GM03348 (cell line): ENCODE results near the gene TRPC4.

Experiments used
- DNase-seq: peaks from one replicate; pipeline ENCODE4 v3.0.0; 2012; ENCODE audit warnings: low spot score

TRPC4 gene

DNA sequence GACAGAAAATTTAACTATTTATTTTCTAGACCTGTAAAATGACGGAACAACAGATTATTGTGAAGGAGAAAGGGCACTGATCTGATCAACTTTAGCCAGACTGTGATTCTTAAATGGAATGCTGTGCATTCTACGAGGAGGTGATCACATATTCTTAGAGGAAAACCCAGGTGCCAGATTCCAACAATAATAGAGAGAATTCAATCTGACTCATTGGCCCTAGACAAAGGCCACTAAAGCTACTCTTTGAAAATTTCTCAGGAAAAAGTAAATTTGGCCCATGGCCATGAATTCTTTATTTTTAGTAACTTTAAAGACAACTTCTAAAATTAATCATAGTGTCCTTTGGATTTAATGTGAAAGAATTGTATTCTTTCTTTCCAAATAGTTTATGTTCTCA lies 212.4 kb downstream of the TRPC4 start:
- DNase-seq: peak; percentile 18

DNA sequence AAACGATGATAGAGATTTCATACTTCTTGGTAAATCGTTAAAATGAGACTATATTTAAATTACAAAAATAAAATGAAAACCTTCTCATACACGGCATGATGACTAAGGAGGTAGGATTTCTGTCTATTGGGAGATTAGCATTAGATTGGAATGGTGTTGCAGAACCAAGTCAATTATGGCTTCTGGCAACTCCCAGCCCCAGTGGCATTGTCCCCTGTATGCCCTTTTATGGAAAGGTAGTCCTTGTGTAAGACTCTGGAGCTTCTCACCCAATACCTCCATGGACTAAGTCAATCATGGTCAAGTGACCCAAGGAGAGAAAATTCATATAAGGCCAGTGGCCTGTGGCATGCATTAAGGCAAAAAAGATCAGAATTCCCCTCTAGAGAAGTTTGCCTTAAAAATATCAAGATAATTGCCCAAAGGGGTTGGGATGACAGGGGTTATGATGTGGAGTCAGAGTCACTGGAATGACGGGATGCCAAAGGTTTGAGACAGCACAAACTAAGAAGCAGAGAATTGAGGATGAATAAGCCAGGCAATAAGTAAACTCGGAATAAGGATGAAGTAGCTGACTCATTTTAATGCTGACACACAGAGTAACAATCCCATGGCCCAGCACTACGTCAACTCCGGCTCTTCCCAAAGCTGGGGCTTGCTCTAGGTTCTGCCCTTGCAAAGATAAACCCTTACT lies 213.2 kb downstream of the TRPC4 start:
- DNase-seq: peak; percentile 66

DNA sequence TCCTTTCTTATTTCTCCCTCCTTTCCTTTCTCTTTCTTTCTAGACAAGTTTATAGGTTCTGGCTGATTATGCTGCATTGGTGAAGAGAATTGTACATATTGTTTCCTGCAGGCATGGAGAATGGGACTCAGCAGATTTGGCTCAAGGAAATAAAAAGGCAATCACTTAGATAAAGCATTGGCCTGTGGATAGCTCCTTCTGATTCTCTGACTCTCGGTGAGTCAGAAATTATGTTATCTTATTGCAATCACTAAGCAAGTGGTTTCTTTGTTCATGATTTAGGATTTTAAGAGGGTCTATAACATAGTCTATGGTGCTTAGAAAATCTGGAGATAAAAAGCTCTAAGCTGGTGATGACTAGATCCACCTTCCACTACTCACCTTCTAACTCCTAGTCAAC lies 217.0 kb downstream of the TRPC4 start:
- DNase-seq: no peak

DNA sequence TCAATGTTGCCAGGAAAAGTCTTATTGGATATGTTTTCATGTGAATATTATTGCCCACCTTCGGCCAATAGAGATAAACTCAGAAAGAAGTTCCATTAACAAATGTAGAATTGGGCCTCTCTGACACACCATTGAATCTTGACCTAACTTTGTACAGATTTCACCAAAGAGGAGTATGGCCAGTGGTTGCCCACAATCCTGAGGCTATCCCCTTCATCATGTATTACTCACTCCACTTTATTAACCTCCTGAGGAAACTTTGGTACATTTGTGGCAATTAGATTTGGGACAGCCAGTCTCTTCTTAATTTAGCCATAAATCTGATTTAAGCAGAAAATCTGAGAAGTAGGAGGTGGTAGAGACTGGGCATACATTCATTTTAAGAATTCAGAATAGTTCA lies 217.7 kb downstream of the TRPC4 start:
- DNase-seq: no peak

DNA sequence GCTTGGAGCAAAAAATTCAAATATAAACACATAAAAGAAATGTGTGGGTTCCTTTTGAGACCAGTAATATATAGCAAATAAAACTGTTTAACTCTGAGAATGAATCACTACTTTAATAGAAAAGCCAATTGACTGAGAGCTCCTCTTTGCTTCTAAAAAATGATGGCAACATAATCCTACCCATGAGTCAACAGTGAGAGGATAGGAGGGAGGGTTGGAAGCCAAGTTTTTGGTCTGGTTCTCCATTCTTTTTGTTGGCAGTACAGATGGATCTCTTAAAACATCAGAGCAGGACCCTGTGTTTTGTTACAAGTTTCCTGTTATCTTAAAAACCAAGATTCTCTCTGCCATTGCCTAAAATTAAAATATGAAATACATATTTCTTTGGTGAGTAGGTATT lies 221.0 kb downstream of the TRPC4 start:
- peak; percentile 63 for DNase-seq

DNA sequence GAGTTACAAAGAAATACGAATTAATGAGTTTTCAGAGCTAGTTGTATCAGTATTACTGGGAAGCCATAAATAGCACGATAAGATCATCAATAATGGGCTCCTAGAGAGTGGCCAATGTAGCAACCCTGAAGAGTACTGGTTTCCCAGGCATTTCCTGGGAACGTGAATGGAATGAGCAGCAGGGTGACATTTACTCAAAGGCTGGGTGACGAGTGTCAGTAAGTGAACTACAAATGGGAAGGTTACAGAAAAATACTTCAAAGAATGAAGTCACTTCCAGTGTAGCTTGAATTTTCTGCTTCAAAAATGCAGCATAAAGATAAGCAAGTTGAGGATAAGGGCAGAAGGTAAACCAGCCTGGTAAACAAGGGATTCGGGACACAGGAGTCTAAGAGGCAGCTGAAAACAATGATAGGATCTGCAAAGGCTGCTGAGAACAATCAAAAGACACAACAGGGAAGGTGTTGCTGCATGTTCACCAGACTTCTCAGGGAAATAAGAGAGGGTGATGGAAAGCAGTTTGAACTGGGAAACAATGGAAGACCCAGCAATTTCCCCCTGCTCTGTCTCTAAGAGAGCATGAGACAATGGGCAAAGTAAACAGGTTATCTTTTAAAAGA lies 222.4 kb downstream of the TRPC4 start:
- DNase-seq: no peak

DNA sequence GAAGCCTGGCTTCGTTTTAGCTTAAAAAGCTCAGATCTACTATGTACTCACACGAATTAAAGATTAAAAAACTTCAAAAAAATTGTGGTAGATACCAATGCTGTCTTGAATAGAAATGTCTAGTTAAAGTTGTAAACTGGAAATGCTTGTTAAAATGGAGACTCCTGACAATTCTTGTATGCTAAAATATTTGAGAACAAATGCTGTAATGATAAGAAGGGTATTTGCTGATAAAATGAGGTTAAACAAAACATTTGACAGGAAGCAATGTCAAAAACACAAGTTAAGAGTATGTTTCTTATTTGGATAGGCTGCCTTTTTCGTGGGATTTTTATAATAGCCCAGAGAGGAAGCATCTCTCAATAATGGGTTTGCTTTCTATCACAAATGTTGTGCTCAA lies 223.0 kb downstream of the TRPC4 start:
- no peak for DNase-seq

DNA sequence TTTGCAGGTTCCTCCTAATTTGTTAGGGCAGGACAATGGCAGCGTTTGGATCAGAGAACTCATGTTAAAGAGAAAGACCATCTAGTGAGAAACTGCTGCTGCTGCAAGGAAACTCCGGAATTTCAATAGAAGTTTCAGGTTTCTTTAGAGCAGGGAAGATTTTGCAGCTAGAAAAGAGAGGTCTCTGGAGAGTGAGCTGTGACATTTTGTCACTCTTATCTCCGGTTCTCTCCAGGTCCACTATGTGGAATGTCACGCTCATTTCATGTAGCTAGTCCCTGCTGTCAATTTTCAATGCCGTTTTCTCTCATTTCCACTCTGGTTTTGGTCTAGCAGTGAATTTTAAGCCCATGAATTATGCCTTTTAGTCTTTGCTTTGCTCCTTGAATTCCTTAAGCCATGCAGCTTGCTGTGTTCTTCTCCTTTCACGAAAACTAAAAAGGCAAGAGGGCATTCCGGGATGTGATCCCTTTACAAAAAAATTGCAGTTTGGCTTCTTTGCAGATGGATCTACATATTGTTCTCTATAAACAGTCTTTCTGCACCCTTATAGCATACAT lies 224.3 kb downstream of the TRPC4 start:
- no peak for DNase-seq

DNA sequence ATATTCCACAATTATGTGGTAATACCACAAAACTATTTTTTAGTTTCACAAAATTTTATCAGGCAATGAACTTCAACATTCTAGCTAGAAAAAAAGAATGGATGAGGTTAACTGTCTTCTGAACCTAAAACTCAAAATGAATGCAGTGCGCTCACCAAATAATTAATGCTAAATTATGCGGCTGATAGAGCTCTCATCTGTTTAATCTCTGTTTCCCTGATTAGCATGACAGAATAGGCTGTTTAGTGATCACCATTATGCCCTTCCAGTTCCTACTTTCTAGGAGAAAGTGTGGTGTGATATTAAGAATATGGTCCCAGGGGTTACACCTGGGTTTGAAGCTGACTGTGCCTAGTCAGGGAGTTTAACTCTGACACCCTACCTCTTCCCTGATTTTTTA lies 228.2 kb downstream of the TRPC4 start:
- no peak for DNase-seq

DNA sequence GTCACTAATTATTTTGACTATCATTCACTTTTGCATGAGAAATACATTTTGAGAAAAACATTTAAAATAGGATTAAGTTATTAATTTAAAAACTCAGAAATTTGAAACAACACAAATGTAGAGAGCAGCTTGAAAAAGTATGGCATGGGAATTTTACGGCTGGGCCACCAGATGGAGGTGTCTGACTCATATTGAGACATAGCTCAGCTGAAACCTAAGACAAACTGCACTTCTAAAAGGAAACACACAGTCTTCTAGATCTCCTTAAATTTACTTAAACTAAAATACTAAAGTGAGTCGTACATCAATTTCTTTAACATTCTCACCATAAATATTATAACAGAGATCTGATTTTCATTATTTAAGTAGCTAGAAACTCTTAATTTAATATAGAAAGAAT lies 229.1 kb downstream of the TRPC4 start:
- peak; percentile 61 for DNase-seq

DNA sequence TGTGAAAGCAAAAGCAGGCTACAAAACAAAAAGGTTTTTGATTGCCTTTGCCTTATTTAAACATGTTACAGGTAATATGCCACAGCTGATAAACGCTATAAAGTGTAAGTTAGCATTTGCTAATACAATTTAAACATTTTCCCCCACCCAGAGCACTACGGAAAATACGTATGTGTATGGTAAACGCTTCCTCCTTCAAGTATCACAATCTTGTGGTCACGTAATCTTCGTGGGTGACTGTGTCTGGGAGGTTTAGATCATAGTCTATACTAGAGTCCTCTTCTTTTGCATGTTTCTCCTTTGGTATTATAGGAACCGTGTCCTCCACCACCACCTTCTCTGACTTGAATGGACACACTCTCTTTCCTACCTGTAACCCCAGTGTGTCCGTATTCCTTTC lies 232.9 kb downstream of the TRPC4 start:
- no peak for DNase-seq

DNA sequence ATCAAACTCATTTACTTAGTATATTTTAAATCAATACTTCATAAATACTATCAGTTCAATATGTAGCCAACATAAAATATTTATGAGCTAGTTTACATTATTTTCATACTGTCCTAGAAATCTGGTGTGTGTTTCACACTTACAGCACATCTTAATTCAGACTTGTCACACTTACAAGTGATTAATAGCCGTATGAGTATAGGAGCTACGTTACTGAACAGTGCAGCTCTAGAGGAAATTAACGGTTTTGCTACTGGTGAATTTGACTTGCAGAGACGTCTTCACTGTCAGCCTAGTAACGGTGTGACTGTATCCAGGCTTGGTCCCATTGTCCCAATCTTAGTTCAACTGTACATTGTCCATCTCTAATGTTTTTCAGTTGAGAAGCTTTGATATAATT lies 237.3 kb downstream of the TRPC4 start:
- DNase-seq: no peak

DNA sequence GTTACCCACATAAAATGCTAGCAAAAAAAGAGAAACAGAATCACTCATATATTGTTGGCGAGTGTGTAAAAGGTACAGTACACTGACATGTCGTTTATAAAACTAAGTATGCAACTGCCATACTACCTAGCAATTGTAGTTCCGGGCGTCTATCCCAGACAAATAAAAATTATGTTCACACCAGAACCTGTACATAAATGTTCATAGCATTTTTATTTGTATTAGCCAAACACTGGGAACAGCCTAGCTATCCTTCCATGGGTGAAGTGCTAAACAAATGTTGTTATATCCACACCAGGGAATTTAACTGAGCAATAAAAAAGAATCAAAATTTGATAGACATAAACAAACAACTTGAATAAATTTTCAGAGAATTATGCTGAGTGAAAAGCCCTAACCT lies 242.1 kb downstream of the TRPC4 start:
- no peak for DNase-seq

DNA sequence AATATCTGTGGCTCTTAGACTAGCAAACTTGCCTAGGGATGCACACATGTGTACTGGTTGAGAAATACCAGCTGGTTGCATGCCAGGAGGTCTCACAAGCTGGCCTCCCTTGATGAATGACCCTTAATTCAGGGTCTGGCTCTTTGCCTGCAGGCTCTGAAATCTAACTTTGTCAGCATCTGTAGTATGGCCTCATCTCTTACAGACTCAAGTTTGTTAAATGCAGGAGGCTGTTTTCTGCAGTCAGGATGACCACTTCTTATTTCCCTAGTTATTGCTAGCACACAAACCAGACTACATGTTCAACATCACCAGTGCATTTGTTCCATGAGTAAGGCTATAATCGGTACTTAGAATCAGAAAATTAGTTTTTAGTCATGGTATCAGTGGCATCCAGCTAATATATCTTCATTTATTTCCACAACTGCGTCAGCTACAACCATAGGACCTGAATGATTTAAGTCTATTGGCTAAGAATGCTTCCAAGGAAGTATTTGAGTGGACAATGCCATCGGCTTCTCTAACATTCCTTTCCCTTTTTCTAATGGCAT lies 247.7 kb downstream of the TRPC4 start:
- DNase-seq: peak; percentile 36

DNA sequence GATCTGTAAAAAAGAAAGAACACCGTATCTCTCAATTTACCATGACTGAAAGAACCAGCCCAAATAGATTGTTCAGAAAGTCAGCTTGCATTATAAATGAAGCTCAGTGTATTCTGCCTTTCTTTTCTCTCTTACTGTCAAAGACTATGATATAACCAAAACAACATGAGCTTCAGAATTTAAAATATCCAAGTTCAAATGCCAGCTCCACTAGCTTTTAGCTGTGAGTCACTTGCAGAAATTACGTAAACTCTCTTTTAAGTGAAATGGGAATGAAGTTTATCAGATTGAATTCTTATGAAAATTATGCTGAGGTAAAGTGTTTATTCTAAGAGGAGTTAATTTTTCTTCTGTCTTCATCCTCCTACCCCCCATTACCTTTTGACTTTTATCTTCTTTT lies 251.0 kb downstream of the TRPC4 start:
- peak; percentile 47 for DNase-seq

DNA sequence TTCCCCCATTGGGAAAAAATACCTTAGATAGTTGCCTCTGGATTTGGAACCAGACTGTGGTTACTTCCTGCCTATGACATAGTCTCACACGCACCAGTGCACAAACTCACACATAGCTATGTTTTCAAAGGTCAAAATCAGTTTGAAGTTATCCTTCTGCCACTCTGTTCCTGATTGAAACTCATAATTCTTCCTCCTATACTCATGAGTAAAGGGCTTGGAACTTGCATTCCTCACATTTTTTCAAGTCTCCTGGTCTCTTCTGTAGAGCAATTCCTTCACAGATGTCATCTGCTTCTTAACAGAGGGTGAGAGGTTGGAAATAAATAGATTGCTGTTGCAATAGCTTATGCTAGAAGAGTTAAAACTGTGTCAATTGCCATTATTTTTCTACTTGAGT lies 252.4 kb downstream of the TRPC4 start:
- peak; percentile 57 for DNase-seq

DNA sequence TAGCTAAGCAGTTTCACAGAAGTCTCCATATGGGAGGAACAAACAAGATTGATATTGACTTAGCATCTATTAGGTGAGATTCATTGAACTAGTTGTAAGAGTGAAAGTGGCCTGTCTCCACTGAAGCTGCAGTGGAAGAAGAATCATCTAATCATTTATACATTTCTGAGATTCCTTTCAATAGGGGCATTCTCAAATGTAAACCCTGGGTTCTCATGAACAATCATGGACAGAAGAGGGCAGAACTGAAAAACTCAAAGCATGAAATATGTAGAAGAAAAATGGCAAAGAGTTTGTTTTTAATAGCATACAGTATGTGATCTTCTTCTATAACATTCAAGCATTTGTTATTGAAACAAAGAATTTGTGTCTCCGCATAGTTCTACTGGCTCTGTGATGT lies 253.4 kb downstream of the TRPC4 start:
- peak; percentile 8 for DNase-seq

DNA sequence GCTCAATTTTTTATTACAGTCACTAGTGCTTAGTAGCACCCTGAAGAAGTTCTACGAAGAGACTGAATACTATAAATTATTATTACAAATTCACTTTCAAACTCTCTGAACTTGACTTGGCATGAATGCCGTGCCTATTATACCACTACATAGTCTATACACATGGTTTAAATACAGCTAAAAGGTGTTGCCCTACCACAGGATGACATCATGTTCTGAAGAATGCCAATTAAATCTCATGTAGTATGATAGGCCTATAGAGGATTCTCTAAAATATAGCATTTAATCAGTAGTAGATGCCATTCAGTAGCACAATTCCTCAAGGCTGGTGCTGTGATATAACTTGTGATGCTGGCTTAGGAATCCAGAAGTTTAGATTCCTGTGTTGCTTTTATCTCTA lies 254.3 kb downstream of the TRPC4 start:
- no peak for DNase-seq

DNA sequence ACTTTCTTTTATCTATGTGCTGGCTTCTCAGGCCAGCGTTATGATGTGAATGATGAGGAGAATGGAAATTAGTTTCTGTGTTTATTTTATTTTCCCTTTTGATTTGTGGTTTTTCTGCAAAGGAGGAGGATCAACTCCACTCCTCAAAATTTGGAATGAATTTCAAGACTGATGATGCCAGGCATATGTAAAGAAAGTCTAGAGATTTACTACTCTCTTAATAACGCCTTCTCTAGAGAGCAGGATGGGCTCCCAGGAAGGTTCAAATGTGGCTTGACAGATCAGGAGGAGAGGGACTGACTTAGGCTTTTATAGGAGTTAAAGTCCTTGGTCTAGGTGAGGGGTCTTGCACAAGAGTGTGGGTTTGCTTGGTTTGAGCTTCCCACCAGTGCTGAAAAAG lies 255.9 kb downstream of the TRPC4 start:
- no peak for DNase-seq

DNA sequence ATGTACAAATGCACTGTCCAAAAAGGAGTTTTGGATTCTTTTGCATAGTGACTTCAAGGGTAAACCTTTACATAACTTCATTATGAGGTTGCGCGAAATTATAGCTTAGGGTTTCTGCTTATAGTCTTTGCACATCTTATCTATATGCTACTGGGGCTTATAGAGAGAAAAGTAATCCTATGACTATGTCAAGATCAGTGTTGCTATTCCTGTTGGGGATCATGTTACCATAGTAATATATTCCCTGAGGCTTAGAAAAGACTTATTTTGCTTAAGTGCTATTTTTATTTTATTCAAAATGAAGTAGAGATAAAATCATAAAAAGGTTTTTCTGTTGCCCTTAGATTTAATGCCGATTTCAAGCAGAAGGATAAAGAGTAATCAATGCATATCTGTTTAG lies 256.3 kb downstream of the TRPC4 start:
- DNase-seq: no peak

DNA sequence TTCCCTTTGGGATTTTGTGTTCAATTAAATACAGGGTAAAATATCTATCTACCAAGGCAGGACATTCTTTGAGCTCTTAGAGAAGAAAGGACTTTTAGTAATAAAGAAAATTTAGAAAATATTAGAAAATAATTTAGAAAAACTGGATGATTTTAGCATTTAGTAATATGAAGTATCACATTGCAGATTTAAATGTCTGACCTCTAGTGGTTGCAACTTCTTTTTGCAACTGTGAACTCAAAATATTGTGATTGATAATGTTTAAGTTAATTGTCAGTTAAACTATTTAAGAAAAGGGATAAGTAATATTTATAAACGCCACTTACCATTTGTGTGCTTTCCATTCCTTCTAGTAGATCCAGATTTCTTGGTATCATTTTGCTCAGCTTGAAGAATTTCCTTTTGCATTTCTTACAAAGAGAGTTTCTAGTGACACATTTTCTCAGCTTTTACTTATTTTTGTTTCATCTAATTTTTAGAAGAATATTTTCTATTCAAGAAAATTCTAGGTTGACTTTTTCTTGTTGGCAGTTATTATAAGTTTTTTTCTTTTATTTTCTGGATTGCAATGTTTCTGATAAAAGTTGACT lies 260.7 kb downstream of the TRPC4 start:
- peak; percentile 11 for DNase-seq

DNA sequence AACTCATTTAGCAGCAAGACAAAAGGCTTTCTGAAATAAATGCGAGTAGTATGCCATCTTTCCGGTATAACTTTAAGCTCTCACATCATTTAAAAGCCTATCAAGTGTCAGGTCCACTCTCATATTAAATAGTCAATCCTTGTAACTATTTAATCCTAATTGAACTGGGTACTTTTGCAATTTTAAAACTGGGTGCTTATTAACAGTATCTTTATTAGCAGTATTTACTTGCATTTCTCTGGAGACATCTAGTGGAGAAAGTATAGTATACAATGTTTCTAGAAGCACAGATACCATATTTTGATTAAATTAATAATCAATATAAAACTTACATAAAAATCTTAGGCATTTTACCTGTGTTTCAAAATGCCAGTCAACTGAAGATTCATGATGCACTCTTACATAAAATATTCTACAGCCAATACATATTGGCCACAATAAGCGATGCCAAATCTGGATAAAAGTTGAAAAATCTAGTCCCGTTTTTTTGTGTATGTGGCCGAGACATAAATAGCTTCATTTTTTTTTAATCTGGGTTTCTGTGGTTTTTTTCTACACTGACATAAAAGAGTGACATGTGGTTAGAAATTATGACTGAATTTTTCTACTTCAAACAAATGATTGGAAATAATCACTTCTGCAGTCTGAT lies 266.7 kb downstream of the TRPC4 start:
- DNase-seq: peak; percentile 25
